ENCODE measurements around the gene ABHD11.
"Not testable (repeated sequence)": the region's sequence is repeated elsewhere in the genome, so short reads cannot be mapped to it uniquely, and the experiment has no call there.

Gene ABHD11

DNA sequence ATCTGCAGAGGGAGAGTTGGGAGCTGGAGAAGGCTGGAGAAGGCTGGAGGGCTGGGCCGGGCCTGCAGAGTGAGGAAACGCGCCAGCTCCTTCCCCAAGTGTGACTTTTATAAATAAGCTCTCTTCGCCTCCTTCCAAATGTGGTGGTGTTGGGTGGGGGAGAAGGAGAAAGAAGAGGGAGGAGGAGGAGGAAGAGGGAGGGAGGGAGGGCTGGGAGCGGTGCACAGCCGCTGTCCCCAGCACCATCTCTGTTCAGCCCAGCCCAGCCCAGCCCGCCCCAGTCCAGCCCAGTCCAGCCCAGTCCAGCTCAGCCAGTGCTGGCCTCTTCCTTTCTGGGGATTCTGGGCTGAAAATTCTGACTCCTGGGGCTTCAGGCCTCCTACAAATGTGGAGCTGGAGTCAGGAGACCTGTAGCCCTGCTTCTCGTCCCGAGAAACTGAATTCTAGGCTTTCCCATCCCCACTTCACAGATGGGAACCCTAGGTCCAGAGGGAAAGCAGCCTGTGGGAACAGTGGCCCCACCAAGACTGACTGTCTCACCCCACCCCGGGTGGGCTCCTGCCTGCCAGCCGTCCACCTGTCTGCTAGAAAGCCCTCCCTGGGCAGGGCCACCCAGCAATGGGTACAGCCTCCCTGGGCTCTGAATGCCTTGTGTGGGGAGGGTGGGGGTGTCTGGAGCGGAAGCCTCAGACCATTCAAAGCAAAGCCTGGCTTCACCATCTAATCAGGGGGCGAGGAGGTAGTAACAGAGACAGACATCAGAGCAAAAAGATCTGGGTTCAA lies 21.4 kb downstream of the ABHD11 start:
- Histone ChIP-seq H3K27me3 (replicated peaks; ENCODE audit: control insufficient read depth, insufficient read depth, low read length) (no peaks in the 10 kb centered on the region), H3K9me3 (ENCODE audit: control insufficient read depth, low read length) (no peaks in the 10 kb centered on the region), H3K4me1 (ENCODE audit: control insufficient read depth, insufficient read depth, low read length) (peaks cover 41% of the 10 kb centered on the region), H3K9ac (ENCODE audit: low read length) (peak overlapping the region; percentile 50), H3K36me3 (ENCODE audit: control insufficient read depth, insufficient read depth, low read length, severe bottlenecking) (no peaks in the 10 kb centered on the region), H3K4me3 (ENCODE audit: low read length) (peak overlapping the region; percentile 14)
- no peak for DNase-seq (ENCODE audit: low read depth)

DNA sequence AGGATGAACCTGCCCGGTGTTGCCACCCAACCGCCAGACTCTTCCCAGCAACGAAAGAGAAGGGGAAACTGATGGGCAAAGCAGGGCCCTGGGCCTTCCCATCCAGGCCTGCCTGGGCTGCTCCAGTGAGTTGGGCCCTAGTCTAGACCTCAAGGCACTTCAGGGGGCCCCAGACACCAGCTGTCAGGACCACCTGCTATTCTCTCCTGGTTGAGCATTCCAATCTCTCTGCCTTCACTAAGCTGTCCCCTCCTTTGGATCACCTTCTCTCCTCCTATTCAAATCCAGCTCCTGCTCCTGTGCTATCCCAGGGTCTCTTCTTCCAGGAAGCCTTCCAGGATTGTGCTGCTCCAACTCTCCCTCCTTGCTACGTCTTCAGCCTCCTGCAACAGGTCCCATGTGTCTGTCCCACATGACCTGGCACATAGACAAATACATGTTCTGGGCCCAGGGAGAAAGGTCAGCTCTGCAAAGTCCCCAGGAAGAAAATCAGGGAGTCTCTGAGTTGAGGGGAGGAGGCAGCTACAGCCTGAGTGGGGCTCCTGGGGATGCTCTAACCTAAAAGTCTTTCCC lies 22.2 kb downstream of the ABHD11 start:
- Histone ChIP-seq H3K4me1 (ENCODE audit: control insufficient read depth, insufficient read depth, low read length) (peaks cover 35% of the 10 kb centered on the region), H3K9ac (ENCODE audit: low read length) (peak overlapping the region; percentile 18), H3K27me3 (replicated peaks; ENCODE audit: control insufficient read depth, insufficient read depth, low read length) (no peaks in the 10 kb centered on the region), H3K9me3 (ENCODE audit: control insufficient read depth, low read length) (no peaks in the 10 kb centered on the region), H3K36me3 (ENCODE audit: control insufficient read depth, insufficient read depth, low read length, severe bottlenecking) (no peaks in the 10 kb centered on the region), H3K4me3 (ENCODE audit: low read length) (peak overlapping the region; percentile 14)
- DNase-seq (ENCODE audit: low read depth) = no peak

DNA sequence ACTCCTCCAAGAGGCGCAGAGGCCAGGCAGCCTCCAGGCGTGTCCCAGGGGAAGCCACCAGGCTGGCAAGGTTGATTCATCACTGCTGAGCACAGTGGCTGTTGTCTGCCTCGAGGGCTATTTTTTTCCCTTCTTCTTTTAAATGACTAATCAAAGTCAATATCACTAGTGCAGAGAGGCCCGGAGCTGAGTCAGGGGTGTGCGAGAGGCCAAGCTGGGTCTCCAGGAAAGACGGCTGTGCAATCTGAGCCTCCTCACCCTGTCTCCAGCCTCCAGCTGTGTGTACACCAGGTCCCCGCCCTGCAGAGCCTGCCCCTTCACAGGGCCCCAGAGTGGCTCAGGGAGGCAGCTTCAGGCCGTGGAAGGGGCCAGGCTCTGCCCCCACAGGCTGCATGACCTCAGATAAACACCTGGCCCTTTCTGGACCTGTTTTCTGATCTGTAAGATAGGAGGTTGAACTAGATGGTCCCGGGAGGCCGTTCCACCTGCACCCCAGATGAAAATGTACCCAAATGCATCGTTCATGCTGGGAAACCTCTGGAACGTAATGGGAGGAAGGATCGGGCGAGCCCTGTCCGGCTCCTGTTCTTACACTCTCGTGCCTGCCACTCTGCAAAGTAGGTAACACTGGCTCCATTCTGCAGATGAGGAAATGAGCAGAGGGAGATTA lies 22.8 kb downstream of the ABHD11 start:
- Histone ChIP-seq H3K27me3 (replicated peaks; ENCODE audit: control insufficient read depth, insufficient read depth, low read length) (no peaks in the 10 kb centered on the region), H3K4me3 (ENCODE audit: low read length) (no peak overlapping the region), H3K9ac (ENCODE audit: low read length) (peak overlapping the region; percentile 18), H3K4me1 (ENCODE audit: control insufficient read depth, insufficient read depth, low read length) (peaks cover 35% of the 10 kb centered on the region), H3K9me3 (ENCODE audit: control insufficient read depth, low read length) (no peaks in the 10 kb centered on the region), H3K36me3 (ENCODE audit: control insufficient read depth, insufficient read depth, low read length, severe bottlenecking) (no peaks in the 10 kb centered on the region)
- peak; percentile 97 for DNase-seq (ENCODE audit: low read depth)

DNA sequence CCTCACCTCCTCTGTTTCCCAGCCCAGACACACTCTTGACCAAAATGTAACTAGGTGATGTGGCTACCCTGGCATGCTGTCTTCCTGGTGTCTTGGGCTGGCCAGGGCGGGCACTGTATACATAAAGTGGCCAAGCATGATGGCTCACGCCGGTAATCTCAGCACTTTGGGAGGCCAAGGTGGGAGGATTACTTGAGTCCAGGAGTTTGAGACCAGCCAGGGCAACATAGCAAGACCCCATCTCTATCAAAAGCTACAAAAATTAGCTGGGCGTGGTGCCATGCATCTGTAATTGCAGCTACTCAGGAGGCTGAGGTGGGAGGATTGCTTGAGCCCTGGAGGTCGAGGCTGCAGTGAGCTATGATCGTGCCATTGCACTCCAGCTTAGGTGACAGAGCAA lies 25.3 kb downstream of the ABHD11 start:
- not testable (repeated sequence) for H3K27me3 ChIP-seq (replicated peaks; ENCODE audit: control insufficient read depth, insufficient read depth, low read length); H3K9ac ChIP-seq (ENCODE audit: low read length); H3K4me3 ChIP-seq (ENCODE audit: low read length); H3K9me3 ChIP-seq (ENCODE audit: control insufficient read depth, low read length); H3K36me3 ChIP-seq (ENCODE audit: control insufficient read depth, insufficient read depth, low read length, severe bottlenecking); DNase-seq (ENCODE audit: low read depth)
- peaks cover 30% of the 10 kb centered on the region for H3K4me1 ChIP-seq (ENCODE audit: control insufficient read depth, insufficient read depth, low read length)

DNA sequence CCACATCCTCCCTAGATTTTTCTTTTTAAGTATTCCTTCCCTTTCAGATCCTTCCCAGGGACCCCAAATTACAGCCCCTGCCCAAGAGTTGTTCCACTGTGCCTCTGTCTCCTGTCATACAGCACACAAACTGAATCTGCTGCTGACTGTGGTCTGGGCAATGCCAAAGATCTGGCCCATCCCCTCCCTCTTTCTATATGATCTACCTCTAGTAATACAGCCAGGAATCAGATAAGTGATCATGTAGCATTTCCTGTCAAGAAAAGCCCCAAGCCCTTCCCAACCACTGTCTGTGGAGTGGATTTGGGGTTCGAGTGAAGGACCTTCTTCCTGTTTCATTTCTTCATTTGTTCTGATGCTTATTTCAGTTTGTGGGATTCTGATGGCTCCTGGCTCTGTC lies 25.8 kb downstream of the ABHD11 start:
- Histone ChIP-seq H3K27me3 (replicated peaks; ENCODE audit: control insufficient read depth, insufficient read depth, low read length) (no peaks in the 10 kb centered on the region), H3K36me3 (ENCODE audit: control insufficient read depth, insufficient read depth, low read length, severe bottlenecking) (peaks cover 5% of the 10 kb centered on the region), H3K9ac (ENCODE audit: low read length) (no peak overlapping the region), H3K4me1 (ENCODE audit: control insufficient read depth, insufficient read depth, low read length) (peaks cover 24% of the 10 kb centered on the region), H3K4me3 (ENCODE audit: low read length) (no peak overlapping the region), H3K9me3 (ENCODE audit: control insufficient read depth, low read length) (no peaks in the 10 kb centered on the region)
- no peak for DNase-seq (ENCODE audit: low read depth)

DNA sequence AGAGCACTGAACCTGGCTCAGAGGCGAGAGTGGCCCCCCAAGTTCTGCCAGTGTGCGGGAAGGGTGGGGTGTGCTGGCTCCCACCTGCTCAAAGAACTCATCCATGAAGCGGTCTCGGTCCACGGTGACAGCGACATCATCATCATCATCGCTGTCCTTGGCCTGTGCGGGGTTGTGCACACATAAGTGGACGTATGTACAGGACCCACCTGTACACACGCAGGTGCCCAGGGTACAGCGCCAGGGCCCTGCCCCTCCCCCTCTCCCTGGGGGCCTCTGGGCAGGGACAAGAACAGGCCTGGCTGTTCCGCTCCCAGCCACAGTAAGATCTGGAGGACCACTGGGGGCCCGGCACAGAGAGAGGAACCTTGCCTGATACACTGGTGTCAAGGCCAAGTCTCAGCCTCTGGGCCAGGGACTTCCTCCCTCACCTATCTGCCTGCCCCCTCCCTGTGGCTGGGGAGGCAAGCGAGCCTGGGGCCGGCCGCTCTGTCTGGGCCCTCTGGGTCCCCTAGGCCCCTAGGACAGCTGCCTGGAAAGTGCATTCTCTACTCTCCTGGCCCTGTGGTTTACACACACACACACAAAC lies 29.5 kb downstream of the ABHD11 start:
- Histone ChIP-seq H3K9ac (ENCODE audit: low read length) (no peak overlapping the region), H3K36me3 (ENCODE audit: control insufficient read depth, insufficient read depth, low read length, severe bottlenecking) (peaks cover 7% of the 10 kb centered on the region), H3K27me3 (replicated peaks; ENCODE audit: control insufficient read depth, insufficient read depth, low read length) (no peaks in the 10 kb centered on the region), H3K4me3 (ENCODE audit: low read length) (no peak overlapping the region), H3K4me1 (ENCODE audit: control insufficient read depth, insufficient read depth, low read length) (peaks cover 6% of the 10 kb centered on the region), H3K9me3 (ENCODE audit: control insufficient read depth, low read length) (no peaks in the 10 kb centered on the region)
- DNase-seq (ENCODE audit: low read depth) = no peak

DNA sequence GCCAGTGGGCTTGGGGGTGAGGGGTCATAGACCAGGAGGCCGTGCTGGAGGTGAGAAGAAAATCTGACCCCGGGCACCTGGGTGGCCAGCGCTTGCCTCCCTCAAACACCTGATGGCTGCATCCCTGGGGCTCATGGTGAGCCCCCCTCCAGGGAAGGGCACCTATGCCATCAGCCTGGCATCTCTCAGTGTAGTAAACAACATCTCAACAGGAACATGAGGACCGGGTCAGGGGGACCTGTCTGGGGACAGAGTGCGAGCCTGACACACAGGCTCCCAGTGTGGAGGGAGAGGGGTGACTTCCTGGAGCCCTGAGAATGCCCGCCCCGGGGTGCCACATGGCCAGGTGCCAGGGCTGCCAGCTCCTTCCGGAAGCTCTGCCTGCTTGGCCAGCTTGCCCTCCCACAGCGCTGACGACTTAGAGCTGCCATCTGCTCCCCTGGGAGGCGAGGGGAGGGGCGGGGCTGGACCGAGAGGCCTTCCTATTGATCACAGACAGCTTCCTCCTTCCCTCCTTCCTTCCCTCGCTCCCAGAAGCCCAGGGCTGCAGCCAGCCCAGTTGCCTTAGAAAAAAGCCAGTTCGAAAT lies 31.5 kb downstream of the ABHD11 start:
- Histone ChIP-seq H3K4me1 (ENCODE audit: control insufficient read depth, insufficient read depth, low read length) (peaks cover 6% of the 10 kb centered on the region), H3K27me3 (replicated peaks; ENCODE audit: control insufficient read depth, insufficient read depth, low read length) (no peaks in the 10 kb centered on the region), H3K9me3 (ENCODE audit: control insufficient read depth, low read length) (no peaks in the 10 kb centered on the region), H3K36me3 (ENCODE audit: control insufficient read depth, insufficient read depth, low read length, severe bottlenecking) (peaks cover 17% of the 10 kb centered on the region), H3K9ac (ENCODE audit: low read length) (no peak overlapping the region), H3K4me3 (ENCODE audit: low read length) (no peak overlapping the region)
- no peak for DNase-seq (ENCODE audit: low read depth)

DNA sequence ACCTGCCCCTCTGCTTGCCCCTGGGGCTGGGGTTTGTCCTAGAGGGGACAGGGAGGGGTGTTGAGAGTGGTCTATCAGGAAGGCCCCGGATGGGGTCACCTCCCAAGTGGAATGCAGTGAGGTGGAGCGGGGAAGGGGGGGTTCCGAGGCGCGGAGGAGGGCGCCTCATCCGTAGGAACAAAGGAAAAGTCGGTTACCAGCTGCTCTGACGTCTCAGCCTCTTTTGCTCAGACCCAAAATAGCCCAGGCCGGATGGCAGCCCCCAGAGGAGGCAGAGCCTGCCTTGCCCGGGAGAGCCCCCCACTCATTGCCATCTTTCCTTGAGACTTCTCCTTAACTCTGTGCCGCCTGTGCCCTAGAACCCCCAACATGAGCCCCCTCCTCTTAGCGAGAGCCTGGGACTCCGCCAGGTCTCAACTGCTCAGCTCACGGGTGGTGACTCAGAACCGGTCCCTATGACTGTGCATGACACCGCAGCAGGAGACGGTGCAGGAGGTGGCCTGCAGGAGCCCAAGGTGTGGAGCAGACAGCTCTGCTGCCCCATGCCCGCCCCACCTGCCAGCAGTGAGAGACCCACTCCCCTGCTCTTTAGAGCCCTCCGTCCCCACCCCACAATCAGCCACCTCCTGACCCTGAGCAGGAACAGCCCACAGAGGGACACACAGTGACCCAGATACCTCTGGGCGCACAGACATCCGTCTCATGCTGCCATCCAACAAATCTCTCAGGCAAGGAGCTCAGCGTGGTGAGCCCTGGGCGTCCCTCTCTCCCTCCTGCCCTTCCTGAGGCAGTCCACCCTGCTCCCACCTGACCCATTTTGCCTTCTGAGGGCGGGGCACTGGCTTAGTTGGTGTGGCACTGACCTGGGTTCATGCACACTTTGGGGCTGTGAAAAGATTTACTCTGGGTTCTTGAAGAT lies 32.2 kb downstream of the ABHD11 start:
- H3K27me3 ChIP-seq (replicated peaks; ENCODE audit: control insufficient read depth, insufficient read depth, low read length) = no peaks in the 10 kb centered on the region
- no peak overlapping the region for H3K9ac ChIP-seq (ENCODE audit: low read length)
- peaks cover 6% of the 10 kb centered on the region for H3K4me1 ChIP-seq (ENCODE audit: control insufficient read depth, insufficient read depth, low read length)
- DNase-seq (ENCODE audit: low read depth) = no peak
- no peaks in the 10 kb centered on the region for H3K9me3 ChIP-seq (ENCODE audit: control insufficient read depth, low read length)
- H3K36me3 ChIP-seq (ENCODE audit: control insufficient read depth, insufficient read depth, low read length, severe bottlenecking) = peaks cover 21% of the 10 kb centered on the region
- no peak overlapping the region for H3K4me3 ChIP-seq (ENCODE audit: low read length)

- Histone ChIP-seq H3K4me1 (ENCODE audit: control insufficient read depth, insufficient read depth, low read length) (peaks cover 6% of the 10 kb centered on the region), H3K27me3 (replicated peaks; ENCODE audit: control insufficient read depth, insufficient read depth, low read length) (no peaks in the 10 kb centered on the region), H3K9ac (ENCODE audit: low read length) (no peak overlapping the region), H3K36me3 (ENCODE audit: control insufficient read depth, insufficient read depth, low read length, severe bottlenecking) (peaks cover 28% of the 10 kb centered on the region), H3K9me3 (ENCODE audit: control insufficient read depth, low read length) (no peaks in the 10 kb centered on the region), H3K4me3 (ENCODE audit: low read length) (no peak overlapping the region)
- DNase-seq (ENCODE audit: low read depth) = no peak
These were observed 33.1 kb downstream of the ABHD11 start for GRCh38 chr7:73705551-73705920.

DNA sequence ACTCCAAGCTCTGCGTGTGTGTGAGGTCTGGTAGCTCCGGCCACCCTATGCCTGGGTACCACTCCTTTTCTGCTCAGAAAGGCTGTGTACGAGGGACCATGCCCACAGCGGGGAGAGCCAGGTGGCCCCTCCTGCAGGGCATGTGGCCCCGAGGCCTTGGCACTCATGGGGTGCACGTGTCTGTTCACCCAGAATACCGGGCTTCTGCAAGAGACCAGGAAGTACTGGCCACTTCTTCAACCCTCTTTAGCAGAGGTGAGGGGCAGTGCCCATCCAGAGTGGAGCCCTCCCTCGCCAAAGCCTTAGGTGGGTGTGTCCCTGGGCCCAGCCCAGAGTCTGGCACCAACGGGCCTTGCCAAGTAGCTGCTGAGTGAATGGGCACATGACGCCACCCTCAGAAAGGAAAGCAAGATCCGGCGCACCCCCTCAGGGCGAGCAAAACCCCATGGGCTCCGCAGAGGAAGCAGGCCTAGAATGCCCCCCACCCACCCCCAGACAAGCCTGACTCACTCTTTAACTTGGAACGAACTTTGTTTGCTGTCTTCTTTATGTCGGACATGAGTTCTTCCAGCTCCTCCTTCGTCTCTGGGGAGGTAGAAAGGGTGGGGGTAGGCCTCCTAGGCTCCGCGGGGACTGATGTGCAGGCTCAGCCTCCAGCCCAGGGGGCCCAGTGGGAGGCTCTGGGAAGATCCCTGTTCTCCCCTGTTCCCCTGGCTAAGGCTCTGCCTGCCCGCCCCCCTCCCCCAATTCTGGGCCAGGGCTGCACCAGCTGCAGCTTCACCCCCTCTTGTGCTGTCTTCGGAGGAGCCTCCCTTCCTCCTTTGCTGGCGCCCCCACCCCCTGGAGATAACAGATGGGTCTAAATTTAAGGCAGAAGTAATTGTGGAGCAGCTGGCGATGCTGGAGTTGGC lies 33.7 kb downstream of the ABHD11 start:
- DNase-seq (ENCODE audit: low read depth) = no peak
- Histone ChIP-seq H3K36me3 (ENCODE audit: control insufficient read depth, insufficient read depth, low read length, severe bottlenecking) (peaks cover 31% of the 10 kb centered on the region), H3K9me3 (ENCODE audit: control insufficient read depth, low read length) (no peaks in the 10 kb centered on the region), H3K27me3 (replicated peaks; ENCODE audit: control insufficient read depth, insufficient read depth, low read length) (no peaks in the 10 kb centered on the region), H3K9ac (ENCODE audit: low read length) (no peak overlapping the region), H3K4me3 (ENCODE audit: low read length) (no peak overlapping the region), H3K4me1 (ENCODE audit: control insufficient read depth, insufficient read depth, low read length) (peaks cover 6% of the 10 kb centered on the region)

Measured in adipocyte (in vitro differentiated cells).